H9 (cell line): ENCODE data around the gene GSTA4. TPM values are rescaled to one million over a fixed set of nuclear protein-coding genes. Genes with fewer than 3 reads are reported as not detected.

Experiments used
- DNase-seq: peaks from one replicate; pipeline ENCODE4 v3.0.0-alpha.2; 2017
- H2AFZ ChIP-seq: one replicate; pipeline ENCODE4 v1.6.1; 2013; ENCODE audit warnings: mild to moderate bottlenecking, low read length, control low read depth, moderate library complexity
- H2AK5ac ChIP-seq: 2 replicates; pipeline ENCODE4 v1.6.1; 2013; ENCODE audit warnings: low read length, control low read depth, mixed read lengths; ENCODE audit not compliant: insufficient read length
- H2BK120ac ChIP-seq: one replicate; pipeline ENCODE4 v1.6.1; 2013; ENCODE audit warnings: low read depth, mild to moderate bottlenecking, low read length, control low read depth, inconsistent platforms; ENCODE audit not compliant: poor library complexity, severe bottlenecking
- H2BK12ac ChIP-seq: 2 replicates; pipeline ENCODE4 v1.6.1; 2013; ENCODE audit warnings: low read length, control low read depth, mixed read lengths, low read depth; ENCODE audit not compliant: insufficient read length
- H2BK15ac ChIP-seq: 2 replicates; pipeline ENCODE4 v1.6.1; 2013; ENCODE audit warnings: low read depth, low read length, control low read depth
- H2BK20ac ChIP-seq: one replicate; pipeline ENCODE4 v1.6.1; 2013; ENCODE audit warnings: low read depth, mild to moderate bottlenecking, low read length, control low read depth, inconsistent platforms; ENCODE audit not compliant: poor library complexity, severe bottlenecking
- H2BK5ac ChIP-seq: 2 replicates; pipeline ENCODE4 v1.6.1; 2013; ENCODE audit warnings: low read length, control low read depth, mixed read lengths; ENCODE audit not compliant: insufficient read length
- H3K14ac ChIP-seq: 2 replicates; pipeline ENCODE4 v1.6.1; 2013; ENCODE audit warnings: low read length, control low read depth; ENCODE audit not compliant: insufficient read depth
- H3K18ac ChIP-seq: 2 replicates; pipeline ENCODE4 v1.6.1; 2013; ENCODE audit warnings: low read depth, mild to moderate bottlenecking, mixed read lengths, low read length, control low read depth; ENCODE audit not compliant: insufficient read length
- H3K23ac ChIP-seq: 2 replicates; pipeline ENCODE4 v1.6.1; 2013; ENCODE audit warnings: low read length, control low read depth, mixed read lengths, low read depth; ENCODE audit not compliant: insufficient read length
- H3K23me2 ChIP-seq: 2 replicates; pipeline ENCODE4 v1.6.1; 2013; ENCODE audit warnings: low read depth, mild to moderate bottlenecking, mixed read lengths, low read length, control low read depth; ENCODE audit not compliant: insufficient read length, poor library complexity, severe bottlenecking
- H3K27ac ChIP-seq: 2 replicates; pipeline ENCODE4 v1.5.1; 2013; ENCODE audit warnings: low read length, control low read depth, mixed read lengths, low read depth; ENCODE audit not compliant: insufficient read length
- H3K27me3 ChIP-seq: 2 replicates; pipeline ENCODE4 v1.6.1; 2013; ENCODE audit warnings: low read length, control low read depth, inconsistent platforms; ENCODE audit not compliant: insufficient read depth
- H3K4ac ChIP-seq: 2 replicates; pipeline ENCODE4 v1.6.1; 2013; ENCODE audit warnings: low read depth, mild to moderate bottlenecking, control low read depth, inconsistent platforms, low read length, moderate library complexity
- H3K4me1 ChIP-seq: 2 replicates; pipeline ENCODE4 v1.6.1; 2013; ENCODE audit warnings: low read length, control low read depth, inconsistent platforms; ENCODE audit not compliant: insufficient read depth
- H3K4me2 ChIP-seq: 2 replicates; pipeline ENCODE4 v1.6.1; 2013; ENCODE audit warnings: low read length, control low read depth, mixed read lengths; ENCODE audit not compliant: insufficient read length, insufficient read depth
- H3K56ac ChIP-seq: 2 replicates; pipeline ENCODE4 v1.6.1; 2013; ENCODE audit warnings: low read depth, mild to moderate bottlenecking, mixed read lengths, low read length, control low read depth; ENCODE audit not compliant: insufficient read length
- H3K79me1 ChIP-seq: 2 replicates; pipeline ENCODE4 v1.6.1; 2013; ENCODE audit warnings: low read depth, mild to moderate bottlenecking, moderate library complexity, low read length, control low read depth, inconsistent platforms; ENCODE audit not compliant: insufficient read depth, poor library complexity, severe bottlenecking
- H3K79me2 ChIP-seq: 2 replicates; pipeline ENCODE4 v1.6.1; 2013; ENCODE audit warnings: low read length, control low read depth, inconsistent platforms; ENCODE audit not compliant: insufficient read depth
- H3K9ac ChIP-seq: 2 replicates; pipeline ENCODE4 v1.6.1; 2013; ENCODE audit warnings: low read length, control low read depth, mixed read lengths; ENCODE audit not compliant: insufficient read length; ENCODE audit errors: extremely low read depth
- H3K9me3 ChIP-seq: one replicate; pipeline ENCODE4 v1.6.1; 2013; ENCODE audit warnings: low read depth, low read length, inconsistent platforms; ENCODE audit not compliant: control insufficient read depth
- H3T11ph ChIP-seq: one replicate; pipeline ENCODE4 v1.6.1; 2013; ENCODE audit warnings: mild to moderate bottlenecking, low read length, control low read depth, inconsistent platforms
- H4K20me1 ChIP-seq: one replicate; pipeline ENCODE4 v1.6.1; 2013; ENCODE audit not compliant: control insufficient read depth, insufficient read length, insufficient read depth
- H4K5ac ChIP-seq: 2 replicates; pipeline ENCODE4 v1.6.1; 2013; ENCODE audit warnings: low read depth, mild to moderate bottlenecking, mixed read lengths, low read length, control low read depth; ENCODE audit not compliant: insufficient read length
- H4K8ac ChIP-seq: replicated peaks from 2 replicates; pipeline ENCODE4 v1.6.1; 2013; ENCODE audit warnings: low read length, control low read depth, mixed read lengths, low read depth; ENCODE audit not compliant: insufficient read length
- H4K91ac ChIP-seq: 2 replicates; pipeline ENCODE4 v1.6.1; 2013; ENCODE audit warnings: low read depth, mild to moderate bottlenecking, moderate library complexity, mixed read lengths, low read length, control low read depth; ENCODE audit not compliant: insufficient read length
- H3K27ac Mint-ChIP-seq, 3 experiments: 2 replicates in 2 of 3; 3 replicates in 1 of 3; pipeline ENCODE4 v1.8.0; 2020 to 2021; ENCODE audit warnings: mixed read lengths in 3 of 3, mild to moderate bottlenecking in 1 of 3, moderate library complexity in 1 of 3
- H3K27me3 Mint-ChIP-seq: 2 replicates; pipeline ENCODE4 v1.8.0; 2021; ENCODE audit warnings: low read depth, mild to moderate bottlenecking, moderate library complexity, mixed read lengths
- H3K36me3 Mint-ChIP-seq, 3 experiments: 2 replicates in 2 of 3; 3 replicates in 1 of 3; pipeline ENCODE4 v1.8.0; 2020 to 2021; ENCODE audit warnings: low read depth in 3 of 3, mixed read lengths in 3 of 3; ENCODE audit not compliant: insufficient read depth in 1 of 3
- H3K4me1 Mint-ChIP-seq, 2 experiments: 2 replicates each; pipeline ENCODE4 v1.8.0; 2020; ENCODE audit warnings: mixed read lengths in 2 of 2
- H3K4me3 Mint-ChIP-seq, 2 experiments: 2 replicates in 1 of 2; 3 replicates in 1 of 2; pipeline ENCODE4 v1.8.0; 2020 to 2021; ENCODE audit warnings: mild to moderate bottlenecking in 2 of 2, mixed read lengths in 2 of 2, moderate library complexity in 1 of 2
- H3K9me3 Mint-ChIP-seq, 2 experiments: 2 replicates in 1 of 2; 3 replicates in 1 of 2; pipeline ENCODE4 v1.8.0; 2020; ENCODE audit warnings: mild to moderate bottlenecking in 2 of 2, mixed read lengths in 2 of 2, moderate library complexity in 1 of 2
- CTCF ChIP-seq: fragments of 200-600 bp; sonication (generic); conservative IDR thresholded peaks from 3 replicates; pipeline ENCODE4 v1.8.0; 2021; ENCODE audit warnings: antibody characterized with exemption, mild to moderate bottlenecking
- WGBS: extraction: QIAGEN DNeasy Blood & Tissue Kit; methylation state at CpG from one replicate; pipeline ENCODE4 v1.1.7; 2013; ENCODE audit warnings: missing lambda C conversion rate, low lambda C conversion rate, mixed read lengths; ENCODE audit not compliant: insufficient read length; ENCODE audit errors: extremely low coverage; 5-methylcytosine and 5-hydroxymethylcytosine counted together
- total RNA-seq: library from RNA; stranded (reverse); gene quantifications from 2 replicates; pipeline ENCODE4 v1.2.1, GENCODE V29; 2021

GSTA4 gene
- total RNA-seq, 1 experiment from 2014 or later: 32.1 TPM

GRCh38 chr6:52999456-52999855, 4.4 kb upstream of the GSTA4 start:
- Histone ChIP-seq H3K9ac (no peak overlapping the region), H3K4me2 (no peak overlapping the region), H3K23me2 (peaks cover 5% of the 10 kb centered on the region), H3K23ac (no peak overlapping the region), H3K18ac (no peak overlapping the region), H2BK12ac (no peak overlapping the region), H3K4ac (no peak overlapping the region), H2BK120ac (no peak overlapping the region), H2BK15ac (no peak overlapping the region), H3K79me2 (no peaks in the 10 kb centered on the region), H3T11ph (no peak overlapping the region), H4K20me1 (no peaks in the 10 kb centered on the region), H2BK20ac (no peak overlapping the region), H4K5ac (no peak overlapping the region), H3K56ac (no peak overlapping the region), H4K91ac (no peak overlapping the region), H3K79me1 (no peaks in the 10 kb centered on the region), H3K9me3 (no peaks in the 10 kb centered on the region), H2AK5ac (no peak overlapping the region), H3K27ac (no peak overlapping the region), H2AFZ (no peak overlapping the region), H4K8ac (no peak overlapping the region), H3K27me3 (no peaks in the 10 kb centered on the region), H3K4me1 (no peaks in the 10 kb centered on the region), H3K14ac (no peak overlapping the region), H2BK5ac (no peak overlapping the region)
- no peak for TF ChIP-seq CTCF
- Mint-ChIP-seq H3K4me1 (peaks cover 2 to 5% of the 10 kb centered on the region in 2 experiments; a peak in 3 of 4 replicates), H3K36me3 (peaks cover 3 to 6% (median 5%) of the 10 kb centered on the region in 3 experiments; a peak in 3 of 7 replicates), H3K4me3 (no peak overlapping the region), H3K9me3 (peaks cover 3 to 4% of the 10 kb centered on the region in 2 experiments; a peak in 2 of 5 replicates), H3K27me3 (peaks cover 6% of the 10 kb centered on the region), H3K27ac (no peak overlapping the region)
- no peak for DNase-seq
- WGBS: no CpG with 5 or more reads among the region's 6 CpGs
